Hepatocyte (in vitro differentiated cells): ENCODE data around the gene NCOA4.

ENCODE experiments used
- EZH2 ChIP-seq: fragments of 200-600 bp; sonication (generic); IDR thresholded peaks from 2 replicates; pipeline ENCODE4 v1.6.1; 2016; ENCODE audit warnings: antibody characterized with exemption, mild to moderate bottlenecking, borderline replicate concordance
- EZH2phosphoT487 ChIP-seq: fragments of 200-600 bp; sonication (generic); IDR thresholded peaks from one replicate; pipeline ENCODE4 v1.6.1; 2018; ENCODE audit warnings: antibody characterized with exemption, mild to moderate bottlenecking, low read depth, moderate library complexity; ENCODE audit not compliant: unreplicated experiment, severe bottlenecking
- TF ChIP-seq, protein P1 (sequence below): fragments of 200-600 bp; sonication (generic); IDR thresholded peaks from 2 replicates; pipeline ENCODE4 v1.5.1; 2016; ENCODE audit warnings: antibody characterized with exemption, mild to moderate bottlenecking; ENCODE audit not compliant: poor library complexity

DNA sequence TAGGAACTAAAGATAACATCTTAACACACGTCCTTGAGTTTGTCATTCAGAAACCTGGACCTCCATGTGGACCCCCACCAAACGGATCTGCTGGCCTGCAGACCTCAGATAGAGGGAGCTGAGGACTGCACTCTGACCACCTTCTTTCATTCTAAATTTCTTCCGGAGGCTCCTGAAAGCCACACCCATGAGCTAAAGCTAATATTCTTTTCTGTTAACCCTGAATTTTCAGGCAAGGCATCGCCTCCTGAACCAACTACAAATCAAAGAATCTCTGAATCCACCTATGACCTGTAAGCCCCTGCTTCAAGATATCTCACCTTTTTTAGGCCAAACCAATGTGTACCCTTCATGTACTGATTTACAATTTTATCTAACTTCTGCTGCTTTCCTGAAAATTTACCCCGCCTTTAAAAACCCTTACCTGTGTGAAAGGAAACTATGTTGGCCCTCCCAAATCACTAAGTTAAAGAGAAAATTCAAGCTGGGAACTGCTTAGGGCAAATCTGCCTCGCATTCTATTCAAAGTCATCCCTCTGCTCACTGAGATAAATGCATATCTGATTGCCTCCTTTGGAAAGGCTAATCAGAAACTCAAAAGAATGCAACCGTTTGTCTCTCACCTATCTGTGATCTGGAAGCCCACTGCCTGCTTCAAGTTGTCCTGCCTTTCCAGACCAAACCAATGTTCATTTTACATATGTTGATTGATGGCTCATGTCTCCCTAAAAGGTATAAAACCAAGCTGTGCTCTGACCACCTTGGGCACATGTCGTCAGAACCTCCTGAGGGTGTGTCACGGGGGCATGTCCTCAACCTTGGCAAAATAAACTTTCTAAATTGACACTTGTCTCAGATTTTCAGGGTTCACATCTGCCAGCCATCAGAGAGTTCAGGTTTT is 23.4 kb upstream of the NCOA4 start:
- TF ChIP-seq, protein P1, sequence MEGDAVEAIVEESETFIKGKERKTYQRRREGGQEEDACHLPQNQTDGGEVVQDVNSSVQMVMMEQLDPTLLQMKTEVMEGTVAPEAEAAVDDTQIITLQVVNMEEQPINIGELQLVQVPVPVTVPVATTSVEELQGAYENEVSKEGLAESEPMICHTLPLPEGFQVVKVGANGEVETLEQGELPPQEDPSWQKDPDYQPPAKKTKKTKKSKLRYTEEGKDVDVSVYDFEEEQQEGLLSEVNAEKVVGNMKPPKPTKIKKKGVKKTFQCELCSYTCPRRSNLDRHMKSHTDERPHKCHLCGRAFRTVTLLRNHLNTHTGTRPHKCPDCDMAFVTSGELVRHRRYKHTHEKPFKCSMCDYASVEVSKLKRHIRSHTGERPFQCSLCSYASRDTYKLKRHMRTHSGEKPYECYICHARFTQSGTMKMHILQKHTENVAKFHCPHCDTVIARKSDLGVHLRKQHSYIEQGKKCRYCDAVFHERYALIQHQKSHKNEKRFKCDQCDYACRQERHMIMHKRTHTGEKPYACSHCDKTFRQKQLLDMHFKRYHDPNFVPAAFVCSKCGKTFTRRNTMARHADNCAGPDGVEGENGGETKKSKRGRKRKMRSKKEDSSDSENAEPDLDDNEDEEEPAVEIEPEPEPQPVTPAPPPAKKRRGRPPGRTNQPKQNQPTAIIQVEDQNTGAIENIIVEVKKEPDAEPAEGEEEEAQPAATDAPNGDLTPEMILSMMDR, result no peak
- TF ChIP-seq EZH2, result no peak
- TF ChIP-seq EZH2phosphoT487, result no peak
